K562 (cell line): ENCODE measurements around the gene TAF8. TPM values are rescaled to one million over a fixed set of nuclear protein-coding genes. Genes with fewer than 3 reads are reported as not detected.

Experiments used
- BMI1 ChIP-seq: fragments of 150-350 bp; IDR thresholded peaks from 2 replicates; pipeline ENCODE4 v1.6.1; 2014; ENCODE audit warnings: low read length
- DACH1 ChIP-seq: fragments of 450-650 bp; IDR thresholded peaks from 2 replicates; pipeline ENCODE4 v1.6.1; 2018; ENCODE audit not compliant: partially characterized antibody
- POLR2A ChIP-seq: fragments of 450-650 bp; conservative IDR thresholded peaks from 2 replicates; pipeline ENCODE4 v1.6.1; 2016
- TRIM28 ChIP-seq: fragments of 450-650 bp; IDR thresholded peaks from 2 replicates; pipeline ENCODE4 v1.6.1; 2017
- XRCC3 ChIP-seq: fragments of 450-650 bp; IDR thresholded peaks from 2 replicates; pipeline ENCODE4 v1.6.1; 2017; ENCODE audit warnings: mild to moderate bottlenecking, moderate library complexity
- ZNF282 ChIP-seq: sonication (generic); formaldehyde crosslinking; IDR thresholded peaks from 2 replicates; pipeline ENCODE4 v1.8.1; 2023; ENCODE audit warnings: missing genetic modification reagents
- ZNF316 ChIP-seq: fragments of 450-650 bp; IDR thresholded peaks from 2 replicates; pipeline ENCODE4 v1.6.1; 2016
- ZNF436 ChIP-seq: fragments of 250-450, 450-650 bp; sonication (Bioruptor Pico); formaldehyde crosslinking; IDR thresholded peaks from 2 replicates; pipeline ENCODE4 v1.7.0; 2020; ENCODE audit warnings: mild to moderate bottlenecking
- ZNF778 ChIP-seq: fragments of 450-650 bp; formaldehyde crosslinking; IDR thresholded peaks from 2 replicates; pipeline ENCODE4 v1.4.0; 2020; ENCODE audit warnings: mild to moderate bottlenecking, moderate library complexity
- polyA plus RNA-seq, 8 experiments: library from polyadenylated mRNA; depleted of rRNA in 4 of 8; stranded (reverse) in 5 of 8; unstranded in 3 of 8; fragments of >200 nt; fragmentation: Nextera tagmentation in 2 of 8; fragmentation: Illumina TruSeq in 1 of 8; extraction: Ambion mirVana in 2 of 8; extraction: Trizol in 1 of 8; gene quantifications; 2 replicates each; pipeline versions ENCODE4 v1.2.1 to v1.2.3, GENCODE V29; 2011 to 2014; ENCODE audit warnings: inconsistent platforms in 1 of 8, missing spikeins in 1 of 8
- total RNA-seq, 7 experiments: library from RNA; depleted of rRNA in 6 of 7; stranded (reverse); fragments of >200 nt in 6 of 7; fragmentation: Illumina TruSeq in 2 of 7; extraction: Trizol in 2 of 7; gene quantifications; 2 replicates each; pipeline versions ENCODE4 v1.2.1 to v1.2.3, GENCODE V29; 2011 to 2021; ENCODE audit warnings: low replicate concordance in 1 of 7
- TF ChIP-seq, protein P1 (sequence below): sonication (generic); formaldehyde crosslinking; IDR thresholded peaks from 2 replicates; pipeline ENCODE4 v1.8.0; 2022; ENCODE audit warnings: mild to moderate bottlenecking, missing genetic modification reagents
- TF ChIP-seq, protein P2 (sequence below): IDR thresholded peaks from 2 replicates; pipeline ENCODE4 v1.6.1; 2012; ENCODE audit warnings: low read depth, low read length, improper control_type of control experiment, borderline replicate concordance
- TF ChIP-seq, protein P3 (sequence below): fragments of 250-450 bp; sonication (Bioruptor Pico); IDR thresholded peaks from 2 replicates; pipeline ENCODE4 v1.5.0; 2021; ENCODE audit warnings: mild to moderate bottlenecking, moderate library complexity
- TF ChIP-seq, protein P4 (sequence below), 2 experiments: fragments of 150-350 bp in 1 of 2; IDR thresholded peaks; 2 replicates each; pipeline ENCODE4 v1.6.1; 2012 to 2016; ENCODE audit warnings: low read depth in 2 of 2, low read length in 2 of 2, mild to moderate bottlenecking in 1 of 2, moderate library complexity in 1 of 2

Gene TAF8
- total and polyA plus RNA-seq, 9 of the 15 experiments (the other 6 are each of a cell fraction or from before 2014, with no cell fraction given) = 29.4 to 84.0 (median 52.6) TPM

DNA sequence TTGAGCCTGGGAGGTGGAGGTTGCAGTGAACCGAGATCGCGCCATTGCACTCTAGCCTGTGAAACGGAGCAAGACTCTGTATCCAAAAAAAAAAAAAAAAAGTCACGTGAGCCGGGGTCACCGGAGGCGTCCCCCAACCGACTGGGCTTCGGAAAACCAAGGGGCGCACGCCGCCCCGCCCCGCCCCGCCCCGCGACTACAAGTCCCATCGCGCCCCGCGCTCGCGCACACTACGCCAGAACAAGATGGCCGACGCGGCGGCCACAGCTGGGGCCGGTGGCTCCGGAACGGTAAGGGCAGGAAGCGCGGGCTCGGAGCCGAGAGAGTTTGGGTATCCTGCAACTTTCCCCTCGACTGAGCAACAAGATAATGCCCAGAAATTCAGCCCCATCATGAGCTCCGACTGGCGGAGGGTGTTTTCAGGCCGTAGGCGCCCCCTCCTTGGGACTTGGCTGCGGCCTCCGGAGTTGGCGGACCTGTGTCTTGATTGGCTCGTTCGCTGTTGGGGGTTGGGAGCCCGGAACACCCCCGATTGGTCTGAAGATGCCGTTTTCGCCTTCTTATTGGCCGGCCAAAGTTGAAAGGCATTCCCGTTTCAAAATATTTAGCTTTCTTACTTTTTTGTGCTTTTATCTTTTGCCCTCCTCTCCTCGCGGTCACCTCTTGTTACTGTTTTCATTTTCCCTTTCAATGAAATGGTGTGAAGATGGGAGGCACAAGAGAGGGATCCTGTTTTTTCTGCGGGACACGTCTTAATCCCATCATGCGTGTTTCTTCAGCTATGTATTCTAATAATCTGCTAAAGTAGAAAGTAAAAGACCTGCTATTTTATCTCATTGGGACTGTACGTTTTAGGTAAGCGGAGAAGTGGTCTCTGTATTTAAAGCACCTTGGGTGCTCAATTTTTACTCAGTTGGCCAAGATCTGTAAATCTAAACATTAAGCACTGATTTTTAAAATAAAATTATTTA is at the start of gene TAF8 (continued):
- TF ChIP-seq, protein P1, sequence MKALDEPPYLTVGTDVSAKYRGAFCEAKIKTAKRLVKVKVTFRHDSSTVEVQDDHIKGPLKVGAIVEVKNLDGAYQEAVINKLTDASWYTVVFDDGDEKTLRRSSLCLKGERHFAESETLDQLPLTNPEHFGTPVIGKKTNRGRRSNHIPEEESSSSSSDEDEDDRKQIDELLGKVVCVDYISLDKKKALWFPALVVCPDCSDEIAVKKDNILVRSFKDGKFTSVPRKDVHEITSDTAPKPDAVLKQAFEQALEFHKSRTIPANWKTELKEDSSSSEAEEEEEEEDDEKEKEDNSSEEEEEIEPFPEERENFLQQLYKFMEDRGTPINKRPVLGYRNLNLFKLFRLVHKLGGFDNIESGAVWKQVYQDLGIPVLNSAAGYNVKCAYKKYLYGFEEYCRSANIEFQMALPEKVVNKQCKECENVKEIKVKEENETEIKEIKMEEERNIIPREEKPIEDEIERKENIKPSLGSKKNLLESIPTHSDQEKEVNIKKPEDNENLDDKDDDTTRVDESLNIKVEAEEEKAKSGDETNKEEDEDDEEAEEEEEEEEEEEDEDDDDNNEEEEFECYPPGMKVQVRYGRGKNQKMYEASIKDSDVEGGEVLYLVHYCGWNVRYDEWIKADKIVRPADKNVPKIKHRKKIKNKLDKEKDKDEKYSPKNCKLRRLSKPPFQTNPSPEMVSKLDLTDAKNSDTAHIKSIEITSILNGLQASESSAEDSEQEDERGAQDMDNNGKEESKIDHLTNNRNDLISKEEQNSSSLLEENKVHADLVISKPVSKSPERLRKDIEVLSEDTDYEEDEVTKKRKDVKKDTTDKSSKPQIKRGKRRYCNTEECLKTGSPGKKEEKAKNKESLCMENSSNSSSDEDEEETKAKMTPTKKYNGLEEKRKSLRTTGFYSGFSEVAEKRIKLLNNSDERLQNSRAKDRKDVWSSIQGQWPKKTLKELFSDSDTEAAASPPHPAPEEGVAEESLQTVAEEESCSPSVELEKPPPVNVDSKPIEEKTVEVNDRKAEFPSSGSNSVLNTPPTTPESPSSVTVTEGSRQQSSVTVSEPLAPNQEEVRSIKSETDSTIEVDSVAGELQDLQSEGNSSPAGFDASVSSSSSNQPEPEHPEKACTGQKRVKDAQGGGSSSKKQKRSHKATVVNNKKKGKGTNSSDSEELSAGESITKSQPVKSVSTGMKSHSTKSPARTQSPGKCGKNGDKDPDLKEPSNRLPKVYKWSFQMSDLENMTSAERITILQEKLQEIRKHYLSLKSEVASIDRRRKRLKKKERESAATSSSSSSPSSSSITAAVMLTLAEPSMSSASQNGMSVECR (CRISPR knock-in tag) = peak; percentile 91
- TF ChIP-seq XRCC3 (no peak), ZNF316 (no peak), ZNF436 (CRISPR knock-in tag) (no peak), TRIM28 (no peak), POLR2A (peak; percentile 100), ZNF282 (no peak), DACH1 (peak; percentile 80), ZNF778 (no peak), BMI1 (no peak)
- TF ChIP-seq, protein P2, sequence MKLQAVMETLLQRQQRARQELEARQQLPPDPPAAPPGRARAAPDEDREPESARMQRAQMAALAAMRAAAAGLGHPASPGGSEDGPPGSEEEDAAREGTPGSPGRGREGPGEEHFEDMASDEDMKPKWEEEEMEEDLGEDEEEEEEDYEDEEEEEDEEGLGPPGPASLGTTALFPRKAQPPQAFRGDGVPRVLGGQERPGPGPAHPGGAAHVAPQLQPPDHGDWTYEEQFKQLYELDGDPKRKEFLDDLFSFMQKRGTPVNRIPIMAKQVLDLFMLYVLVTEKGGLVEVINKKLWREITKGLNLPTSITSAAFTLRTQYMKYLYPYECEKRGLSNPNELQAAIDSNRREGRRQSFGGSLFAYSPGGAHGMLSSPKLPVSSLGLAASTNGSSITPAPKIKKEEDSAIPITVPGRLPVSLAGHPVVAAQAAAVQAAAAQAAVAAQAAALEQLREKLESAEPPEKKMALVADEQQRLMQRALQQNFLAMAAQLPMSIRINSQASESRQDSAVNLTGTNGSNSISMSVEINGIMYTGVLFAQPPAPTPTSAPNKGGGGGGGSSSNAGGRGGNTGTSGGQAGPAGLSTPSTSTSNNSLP = no peak
- TF ChIP-seq, protein P3, sequence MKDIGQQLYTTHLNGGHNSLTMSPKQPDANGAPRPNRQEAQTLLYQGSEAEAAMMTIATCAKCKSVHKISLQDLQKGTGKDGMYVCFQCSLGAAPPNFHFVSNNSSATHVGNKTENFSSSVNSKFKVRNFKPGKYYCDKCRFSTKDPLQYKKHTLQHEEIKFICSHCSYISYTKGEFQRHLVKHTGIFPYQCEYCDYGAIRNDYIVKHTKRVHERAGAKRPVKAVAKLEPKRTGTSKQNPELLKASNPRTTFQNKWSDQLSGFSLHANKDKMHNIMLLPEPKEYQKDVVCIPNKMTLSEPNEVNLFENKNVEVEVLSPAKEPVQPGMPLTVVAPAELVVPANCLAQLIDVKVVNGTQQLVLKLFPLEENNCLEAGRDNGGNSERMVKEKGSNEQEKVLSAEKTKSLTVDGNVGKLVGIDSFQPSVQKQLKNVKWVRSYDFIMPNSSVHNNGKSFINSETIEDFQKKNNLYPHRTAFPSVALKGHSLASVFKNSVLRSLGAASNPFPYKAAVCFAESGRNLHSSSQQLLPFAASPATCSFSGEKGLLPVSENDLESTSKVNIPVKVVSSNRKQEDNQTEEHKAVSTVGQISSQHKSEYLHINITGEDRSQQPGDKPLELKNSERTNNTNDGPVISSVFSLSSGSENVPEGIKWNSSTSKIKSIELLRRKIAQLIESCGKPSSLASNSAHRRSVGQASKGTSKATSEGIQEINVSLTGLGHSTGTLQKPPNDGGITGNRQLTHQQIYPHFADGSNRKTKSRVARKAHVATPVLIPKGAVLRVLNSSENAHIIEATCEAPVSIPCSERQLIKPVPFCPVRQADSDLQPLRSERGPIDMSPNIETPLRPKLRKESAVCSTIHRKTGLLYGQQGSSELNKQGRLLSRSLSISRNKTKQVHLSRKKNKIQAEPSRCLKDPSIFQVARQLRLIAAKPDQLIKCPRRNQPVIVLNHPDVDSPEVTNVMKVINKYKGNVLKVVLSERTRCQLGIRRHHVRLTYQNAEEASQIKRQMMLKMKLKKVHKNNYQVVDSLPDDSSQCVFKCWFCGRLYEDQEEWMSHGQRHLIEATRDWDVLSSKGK (CRISPR knock-in tag) = no peak
- TF ChIP-seq, protein P4, sequence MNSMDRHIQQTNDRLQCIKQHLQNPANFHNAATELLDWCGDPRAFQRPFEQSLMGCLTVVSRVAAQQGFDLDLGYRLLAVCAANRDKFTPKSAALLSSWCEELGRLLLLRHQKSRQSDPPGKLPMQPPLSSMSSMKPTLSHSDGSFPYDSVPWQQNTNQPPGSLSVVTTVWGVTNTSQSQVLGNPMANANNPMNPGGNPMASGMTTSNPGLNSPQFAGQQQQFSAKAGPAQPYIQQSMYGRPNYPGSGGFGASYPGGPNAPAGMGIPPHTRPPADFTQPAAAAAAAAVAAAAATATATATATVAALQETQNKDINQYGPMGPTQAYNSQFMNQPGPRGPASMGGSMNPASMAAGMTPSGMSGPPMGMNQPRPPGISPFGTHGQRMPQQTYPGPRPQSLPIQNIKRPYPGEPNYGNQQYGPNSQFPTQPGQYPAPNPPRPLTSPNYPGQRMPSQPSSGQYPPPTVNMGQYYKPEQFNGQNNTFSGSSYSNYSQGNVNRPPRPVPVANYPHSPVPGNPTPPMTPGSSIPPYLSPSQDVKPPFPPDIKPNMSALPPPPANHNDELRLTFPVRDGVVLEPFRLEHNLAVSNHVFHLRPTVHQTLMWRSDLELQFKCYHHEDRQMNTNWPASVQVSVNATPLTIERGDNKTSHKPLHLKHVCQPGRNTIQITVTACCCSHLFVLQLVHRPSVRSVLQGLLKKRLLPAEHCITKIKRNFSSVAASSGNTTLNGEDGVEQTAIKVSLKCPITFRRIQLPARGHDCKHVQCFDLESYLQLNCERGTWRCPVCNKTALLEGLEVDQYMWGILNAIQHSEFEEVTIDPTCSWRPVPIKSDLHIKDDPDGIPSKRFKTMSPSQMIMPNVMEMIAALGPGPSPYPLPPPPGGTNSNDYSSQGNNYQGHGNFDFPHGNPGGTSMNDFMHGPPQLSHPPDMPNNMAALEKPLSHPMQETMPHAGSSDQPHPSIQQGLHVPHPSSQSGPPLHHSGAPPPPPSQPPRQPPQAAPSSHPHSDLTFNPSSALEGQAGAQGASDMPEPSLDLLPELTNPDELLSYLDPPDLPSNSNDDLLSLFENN (IDR thresholded peaks at IDR 0.05; ENCODE audit: low read depth in 2 of 2, low read length in 2 of 2) = peak in 1 of 2 experiments; percentile 61; a peak in 1 of 4 replicates
